MM.1S (cell line): ENCODE data around the gene STK4.

Source experiments
- EZH2 ChIP-seq: fragments of 300-600 bp; sonication (generic); optimal IDR thresholded peaks from 2 replicates; pipeline ENCODE3; 2017; ENCODE audit warnings: low read depth, mild to moderate bottlenecking, antibody characterized with exemption, low read length, mixed read lengths
- EZH2phosphoT487 ChIP-seq: fragments of 300-600 bp; sonication (generic); IDR thresholded peaks from 2 replicates; pipeline ENCODE4 v1.6.1; 2018; ENCODE audit warnings: antibody characterized with exemption, low read length
- TF ChIP-seq, protein P1 (sequence below): fragments of 300-600 bp; sonication (generic); IDR thresholded peaks from 2 replicates; pipeline ENCODE4 v1.5.1; 2016; ENCODE audit warnings: antibody characterized with exemption, low read length, mixed read lengths

DNA sequence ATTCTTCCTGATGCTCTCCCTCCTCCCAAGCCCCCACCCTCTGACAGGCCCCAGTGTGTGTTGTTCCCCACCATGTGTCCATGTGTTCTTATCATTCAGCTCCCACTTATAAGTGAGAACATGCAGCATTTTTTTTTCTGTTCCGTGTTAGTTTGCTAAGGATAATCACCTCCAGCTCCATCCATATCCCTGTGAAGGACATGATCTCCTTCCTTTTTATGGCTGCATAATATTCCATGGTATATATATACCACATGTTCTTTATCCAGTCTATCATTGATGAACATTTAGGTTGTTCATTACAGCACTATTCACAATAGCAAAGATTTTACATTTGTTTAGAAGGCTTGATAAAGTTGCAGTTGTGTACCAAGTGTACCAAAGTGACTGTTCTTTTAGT is 76.7 kb downstream of the STK4 start:
- TF ChIP-seq, protein P1, sequence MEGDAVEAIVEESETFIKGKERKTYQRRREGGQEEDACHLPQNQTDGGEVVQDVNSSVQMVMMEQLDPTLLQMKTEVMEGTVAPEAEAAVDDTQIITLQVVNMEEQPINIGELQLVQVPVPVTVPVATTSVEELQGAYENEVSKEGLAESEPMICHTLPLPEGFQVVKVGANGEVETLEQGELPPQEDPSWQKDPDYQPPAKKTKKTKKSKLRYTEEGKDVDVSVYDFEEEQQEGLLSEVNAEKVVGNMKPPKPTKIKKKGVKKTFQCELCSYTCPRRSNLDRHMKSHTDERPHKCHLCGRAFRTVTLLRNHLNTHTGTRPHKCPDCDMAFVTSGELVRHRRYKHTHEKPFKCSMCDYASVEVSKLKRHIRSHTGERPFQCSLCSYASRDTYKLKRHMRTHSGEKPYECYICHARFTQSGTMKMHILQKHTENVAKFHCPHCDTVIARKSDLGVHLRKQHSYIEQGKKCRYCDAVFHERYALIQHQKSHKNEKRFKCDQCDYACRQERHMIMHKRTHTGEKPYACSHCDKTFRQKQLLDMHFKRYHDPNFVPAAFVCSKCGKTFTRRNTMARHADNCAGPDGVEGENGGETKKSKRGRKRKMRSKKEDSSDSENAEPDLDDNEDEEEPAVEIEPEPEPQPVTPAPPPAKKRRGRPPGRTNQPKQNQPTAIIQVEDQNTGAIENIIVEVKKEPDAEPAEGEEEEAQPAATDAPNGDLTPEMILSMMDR: no peak
- TF ChIP-seq EZH2phosphoT487 (no peak), EZH2 (no peak)
